Choroid plexus epithelial cell (primary cell): ENCODE measurements around the gene TRMU.
"Not testable (repeated sequence)": the region's sequence is repeated elsewhere in the genome, so short reads cannot be mapped to it uniquely, and the experiment has no call there.

ENCODE experiments used
- DNase-seq: peaks from one replicate; pipeline ENCODE4 v3.0.0-alpha.2; 2010; ENCODE audit warnings: low read depth
- H3K4me3 ChIP-seq: 2 replicates; pipeline ENCODE4 v1.5.1; 2011; ENCODE audit warnings: low read depth, mild to moderate bottlenecking, control low read depth, low read length, moderate library complexity
- TF ChIP-seq, protein P1 (sequence below): conservative IDR thresholded peaks from 2 replicates; pipeline ENCODE4 v1.5.1; 2011; ENCODE audit warnings: low read depth, mild to moderate bottlenecking, control low read depth, inconsistent platforms, low read length, moderate library complexity

Gene TRMU

GRCh38 chr22:46303347-46303965 lies 32.1 kb upstream of the TRMU start:
- TF ChIP-seq, protein P1, sequence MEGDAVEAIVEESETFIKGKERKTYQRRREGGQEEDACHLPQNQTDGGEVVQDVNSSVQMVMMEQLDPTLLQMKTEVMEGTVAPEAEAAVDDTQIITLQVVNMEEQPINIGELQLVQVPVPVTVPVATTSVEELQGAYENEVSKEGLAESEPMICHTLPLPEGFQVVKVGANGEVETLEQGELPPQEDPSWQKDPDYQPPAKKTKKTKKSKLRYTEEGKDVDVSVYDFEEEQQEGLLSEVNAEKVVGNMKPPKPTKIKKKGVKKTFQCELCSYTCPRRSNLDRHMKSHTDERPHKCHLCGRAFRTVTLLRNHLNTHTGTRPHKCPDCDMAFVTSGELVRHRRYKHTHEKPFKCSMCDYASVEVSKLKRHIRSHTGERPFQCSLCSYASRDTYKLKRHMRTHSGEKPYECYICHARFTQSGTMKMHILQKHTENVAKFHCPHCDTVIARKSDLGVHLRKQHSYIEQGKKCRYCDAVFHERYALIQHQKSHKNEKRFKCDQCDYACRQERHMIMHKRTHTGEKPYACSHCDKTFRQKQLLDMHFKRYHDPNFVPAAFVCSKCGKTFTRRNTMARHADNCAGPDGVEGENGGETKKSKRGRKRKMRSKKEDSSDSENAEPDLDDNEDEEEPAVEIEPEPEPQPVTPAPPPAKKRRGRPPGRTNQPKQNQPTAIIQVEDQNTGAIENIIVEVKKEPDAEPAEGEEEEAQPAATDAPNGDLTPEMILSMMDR: no peak
- DNase-seq: peak; percentile 24
- no peak overlapping the region for H3K4me3 ChIP-seq

- TF ChIP-seq, protein P1: no peak
- H3K4me3 ChIP-seq: no peak overlapping the region
- DNase-seq: no peak
Observed at GRCh38 chr22:46308283-46308988, 27.1 kb upstream of the TRMU start.

DNA sequence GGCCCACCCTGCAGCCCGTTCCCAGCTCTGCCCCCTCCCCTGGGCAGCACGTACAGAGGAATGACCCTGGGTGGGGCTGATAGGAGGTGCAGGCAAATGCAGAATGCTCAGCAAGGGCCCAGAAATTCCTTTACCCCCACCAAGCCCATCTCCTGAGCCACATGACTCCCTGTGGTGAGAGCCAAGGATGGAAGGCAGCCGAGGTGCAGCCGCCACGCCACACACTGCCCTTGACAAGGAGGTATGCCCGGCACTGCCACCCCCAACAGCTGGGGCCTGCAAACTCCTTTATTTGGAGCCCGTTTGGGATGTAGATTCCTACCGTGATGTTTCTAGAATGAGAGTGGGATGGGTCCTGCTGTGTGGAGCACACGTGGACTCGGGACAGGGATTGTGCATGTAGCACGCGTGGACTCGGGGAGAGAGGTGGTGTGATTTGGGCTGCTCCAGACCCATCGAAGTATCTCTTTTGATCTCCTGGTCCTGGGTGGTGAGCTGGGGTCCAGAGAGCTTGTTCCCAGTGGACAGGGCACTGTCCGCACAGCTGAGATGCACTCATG lies 25.9 kb upstream of the TRMU start:
- TF ChIP-seq, protein P1: no peak
- no peak overlapping the region for H3K4me3 ChIP-seq
- no peak for DNase-seq

- no peak for DNase-seq
- H3K4me3 ChIP-seq: no peak overlapping the region
- TF ChIP-seq, protein P1: no peak
Observed at GRCh38 chr22:46312056-46312455, 23.5 kb upstream of the TRMU start.

DNA sequence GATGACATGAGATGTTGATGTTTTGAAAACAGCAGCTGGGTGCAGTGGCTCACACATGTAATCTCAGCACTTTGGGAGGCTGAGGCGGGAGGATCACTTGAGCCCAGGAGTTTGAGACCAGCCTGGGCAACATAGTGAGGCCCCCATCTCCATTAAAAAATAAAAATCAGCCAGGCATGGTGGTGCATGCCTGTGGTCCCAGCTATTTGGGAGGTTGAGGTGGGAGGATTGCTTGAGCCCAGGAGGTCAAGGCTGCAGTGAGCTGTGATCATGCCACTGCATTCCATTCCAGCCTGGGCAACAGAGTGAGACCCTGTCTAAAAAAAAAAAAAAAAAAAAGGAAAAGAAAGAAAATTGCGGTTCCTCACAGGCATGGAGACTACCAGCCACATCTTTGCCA lies 22.7 kb upstream of the TRMU start:
- DNase-seq, H3K4me3 ChIP-seq: not testable (repeated sequence)

- no peak for DNase-seq
- TF ChIP-seq, protein P1: no peak
Observed at GRCh38 chr22:46315976-46316375, 19.5 kb upstream of the TRMU start.

DNA sequence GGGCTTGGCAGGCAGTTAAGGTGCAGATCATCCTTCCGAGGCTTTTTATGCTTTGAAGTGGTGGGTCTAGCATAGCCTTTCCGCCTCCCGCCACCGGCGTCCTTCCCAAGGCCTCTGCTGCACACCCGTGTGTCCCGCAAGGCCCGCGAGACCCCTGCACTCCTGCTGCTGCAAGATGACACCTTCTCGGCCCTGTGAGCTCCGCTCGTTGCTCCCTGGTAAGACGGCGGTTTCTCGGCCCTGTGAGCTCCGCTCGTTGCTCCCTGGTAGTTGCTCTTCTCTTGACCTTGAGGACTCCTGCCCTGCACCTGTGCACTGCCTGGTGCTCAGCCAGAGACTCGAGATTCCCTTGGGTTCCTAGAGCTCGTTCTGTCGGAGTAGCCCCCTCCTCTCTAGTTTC lies 17.9 kb upstream of the TRMU start:
- TF ChIP-seq, protein P1: no peak
- DNase-seq: no peak
- H3K4me3 ChIP-seq: no peak overlapping the region

More at GRCh38 chr22:46315976-46316375, 19.5 kb upstream of the TRMU start:
- no peak overlapping the region for H3K4me3 ChIP-seq
